Measurements from ENCODE around the gene SCUBE1.
"Not testable (repeated sequence)": the region's sequence is repeated elsewhere in the genome, so short reads cannot be mapped to it uniquely, and the experiment has no call there.

SCUBE1 gene

DNA sequence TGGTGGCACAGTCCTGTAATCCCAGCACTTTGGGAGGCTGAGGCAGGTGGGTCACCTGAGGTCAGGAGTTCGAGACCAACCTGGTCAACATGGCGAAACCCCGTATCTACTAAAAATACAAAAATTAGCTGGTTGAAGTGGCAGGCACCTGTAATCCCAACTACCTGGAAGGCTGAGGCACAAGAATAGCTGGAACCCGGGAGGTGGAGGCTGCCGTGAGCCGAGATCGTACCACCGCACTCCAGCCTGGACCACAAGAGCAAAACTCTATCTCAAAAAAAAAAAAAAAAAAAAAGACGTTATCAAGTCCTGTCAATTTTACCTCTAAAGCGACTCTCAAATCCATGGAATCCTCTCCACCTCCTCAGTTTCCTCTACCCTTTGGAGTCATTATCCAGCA is 12.5 kb upstream of the SCUBE1 start:
- DNase-seq = not testable (repeated sequence)

- no peak for DNase-seq
These were observed 8.8 kb upstream of the SCUBE1 start for GRCh38 chr22:43351966-43352345.

DNA sequence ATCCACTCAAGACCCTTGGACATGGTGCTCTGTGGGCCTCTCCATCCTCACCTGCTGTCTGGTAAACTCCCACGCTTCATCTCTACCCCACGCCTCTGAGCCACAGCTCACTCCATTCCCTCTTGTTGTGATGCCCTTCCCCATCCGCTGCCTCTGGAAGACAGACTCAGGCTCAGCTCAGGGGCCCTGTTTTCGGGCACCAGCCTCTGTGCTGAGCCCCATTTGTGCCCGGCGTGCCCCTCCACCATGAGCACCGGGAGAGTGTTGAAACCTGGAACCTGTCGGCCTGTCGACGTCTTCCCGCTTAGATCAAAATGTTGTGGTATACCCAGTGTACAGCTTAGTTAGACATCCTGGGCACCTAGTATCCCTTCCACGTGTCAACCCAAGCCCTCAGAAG is 6.5 kb upstream of the SCUBE1 start:
- DNase-seq = no peak

GRCh38 chr22:43346521-43346929 is 3.4 kb upstream of the SCUBE1 start:
- peak; percentile 76 for DNase-seq

DNA sequence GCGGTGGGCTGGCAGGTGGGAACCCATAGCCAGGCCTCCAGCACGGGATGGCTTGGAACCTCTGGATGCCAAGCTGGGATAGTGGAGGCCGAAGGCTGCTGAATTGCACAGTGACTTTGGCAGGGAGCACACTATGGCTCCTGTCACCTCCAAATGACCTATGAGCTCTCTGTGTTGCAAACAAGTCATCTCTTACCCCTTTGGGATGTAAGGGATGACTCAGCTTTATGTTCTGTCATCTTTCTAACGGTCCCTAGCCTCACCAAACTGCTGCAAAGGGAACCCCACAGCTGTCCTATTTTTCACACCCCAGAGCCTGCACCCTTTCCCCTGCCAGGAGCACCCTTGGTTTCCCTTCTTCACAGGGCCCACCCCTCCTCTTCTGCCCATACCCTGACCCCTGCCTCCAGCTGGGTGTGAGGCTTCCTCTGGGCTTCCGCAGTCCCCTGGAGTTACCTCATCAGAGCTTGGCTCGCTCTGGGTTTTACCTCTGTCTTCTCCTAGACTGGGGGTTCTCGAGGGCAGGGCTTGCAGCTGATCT is 2.7 kb upstream of the SCUBE1 start:
- DNase-seq = peak; percentile 73

DNA sequence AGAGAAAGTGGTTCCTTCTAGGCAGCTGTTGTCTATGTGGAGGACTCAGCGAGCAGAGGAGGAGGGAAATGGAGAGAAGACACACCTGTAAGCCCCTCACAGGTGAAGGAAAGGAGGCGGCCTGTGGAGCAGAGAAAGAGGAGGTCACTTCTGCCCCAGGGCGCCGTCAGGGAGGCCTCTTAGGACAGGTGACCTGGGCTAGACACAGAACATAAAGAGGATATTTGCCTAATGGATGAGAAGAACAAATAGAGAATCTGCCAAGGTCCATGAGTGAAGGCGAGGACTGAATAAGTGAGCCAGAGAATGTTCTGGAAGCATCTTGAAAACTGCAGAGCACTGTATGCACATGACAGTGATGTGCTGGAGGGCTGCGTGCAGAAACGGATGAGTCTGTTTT is 2.2 kb upstream of the SCUBE1 start:
- no peak for DNase-seq

DNA sequence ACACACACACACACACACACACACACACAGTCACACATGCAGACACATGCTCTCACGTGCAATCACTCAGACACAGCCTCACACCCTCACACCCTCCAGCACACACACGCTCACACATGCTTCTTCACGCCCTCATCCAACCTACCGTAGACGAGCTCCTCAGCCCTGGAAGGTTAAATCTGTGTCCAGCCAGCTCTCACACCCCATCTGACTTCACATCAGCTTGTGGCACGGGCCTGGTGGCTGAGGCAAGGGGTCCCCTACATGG is 1.3 kb upstream of the SCUBE1 start:
- DNase-seq = no peak

- DNase-seq = peak; percentile 33
These were observed 723 bp upstream of the SCUBE1 start for GRCh38 chr22:43343670-43344519.

DNA sequence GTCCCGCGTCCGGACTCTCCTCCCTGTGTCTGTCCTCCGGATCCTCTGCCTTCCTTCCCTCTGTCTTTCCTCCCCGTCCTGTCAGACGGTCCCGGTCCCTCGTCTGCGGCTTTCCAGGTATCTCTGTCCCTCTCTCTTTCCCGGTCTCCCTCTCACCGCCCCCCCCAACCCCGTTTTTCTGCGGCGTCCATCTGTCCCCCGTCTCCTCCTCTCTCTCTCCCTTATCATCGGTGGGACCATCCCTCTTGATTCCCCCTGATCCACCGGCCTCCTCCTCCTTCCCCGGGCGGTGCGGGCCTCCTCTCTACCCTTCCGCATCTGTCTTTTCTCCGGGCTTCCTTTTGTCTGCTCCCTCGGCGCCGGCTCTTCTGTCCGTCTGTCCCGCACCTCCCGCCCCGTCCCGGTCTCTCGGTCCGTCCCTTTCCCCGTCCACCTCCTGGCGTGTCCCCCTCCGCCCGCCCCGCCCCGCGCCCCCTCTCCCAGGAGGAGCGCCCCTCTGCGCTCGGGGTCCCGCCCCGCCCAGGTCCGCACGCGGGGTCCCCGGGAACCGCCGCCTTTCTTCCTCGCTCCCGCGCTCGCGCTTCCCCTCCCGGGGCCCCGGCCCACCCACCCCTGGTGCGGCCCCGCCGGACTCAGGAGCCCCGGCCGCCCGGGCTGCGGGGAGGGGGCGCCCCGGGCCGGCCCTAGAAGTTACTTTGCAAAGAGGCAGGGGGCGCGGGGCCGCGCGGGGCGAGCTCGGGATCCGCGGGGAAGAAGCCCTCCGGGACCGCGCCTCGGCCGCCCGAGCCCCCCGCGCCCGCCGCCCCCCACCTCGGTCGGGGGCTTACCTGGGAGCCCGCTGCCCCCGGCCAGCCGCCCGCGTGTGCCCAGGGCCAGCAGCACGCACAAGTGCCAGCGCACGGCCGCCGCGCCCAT is 568 bp downstream of the SCUBE1 start:
- DNase-seq = peak; percentile 23

DNA sequence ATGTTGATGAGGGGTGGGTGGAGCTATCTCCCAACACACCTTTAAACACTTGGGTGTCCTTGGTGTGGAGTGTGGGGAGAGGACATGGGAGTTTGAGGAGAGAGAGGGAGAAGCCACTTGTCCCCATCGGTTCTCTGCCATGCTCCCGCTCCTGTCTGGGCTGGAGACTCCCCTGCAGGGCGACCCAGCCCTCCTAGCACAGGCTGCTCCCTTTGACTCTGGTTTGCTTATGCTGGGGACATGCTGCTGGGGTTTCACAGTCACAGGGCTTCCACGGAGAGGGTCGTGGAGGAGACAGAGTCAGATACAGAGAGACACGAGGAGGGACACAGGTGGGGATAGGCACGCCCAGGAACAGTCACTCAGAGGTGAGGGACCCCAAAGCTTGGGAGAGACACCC is 1.6 kb downstream of the SCUBE1 start:
- DNase-seq = no peak

GRCh38 chr22:43338766-43339345 is 4.3 kb downstream of the SCUBE1 start:
- DNase-seq = no peak

DNA sequence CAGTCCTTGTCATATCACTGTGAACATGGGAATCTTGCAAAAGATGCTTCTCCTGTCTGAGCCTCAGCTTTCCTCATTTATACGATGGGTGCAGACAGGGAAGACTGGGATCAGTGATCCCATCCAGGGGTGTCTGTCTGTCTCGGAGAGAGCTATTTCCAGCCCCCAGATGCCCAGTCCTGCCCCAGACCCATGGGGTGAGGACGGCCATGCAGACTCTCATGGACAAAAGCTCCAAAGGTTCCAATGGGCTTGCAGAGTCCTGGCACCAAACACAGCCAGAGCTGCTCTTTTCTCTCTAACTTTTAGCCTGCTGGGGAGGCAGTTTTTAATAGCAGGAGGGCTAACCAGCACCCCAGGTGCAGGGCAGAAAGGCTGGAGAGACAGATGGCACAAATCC is 5.2 kb downstream of the SCUBE1 start:
- no peak for DNase-seq

DNA sequence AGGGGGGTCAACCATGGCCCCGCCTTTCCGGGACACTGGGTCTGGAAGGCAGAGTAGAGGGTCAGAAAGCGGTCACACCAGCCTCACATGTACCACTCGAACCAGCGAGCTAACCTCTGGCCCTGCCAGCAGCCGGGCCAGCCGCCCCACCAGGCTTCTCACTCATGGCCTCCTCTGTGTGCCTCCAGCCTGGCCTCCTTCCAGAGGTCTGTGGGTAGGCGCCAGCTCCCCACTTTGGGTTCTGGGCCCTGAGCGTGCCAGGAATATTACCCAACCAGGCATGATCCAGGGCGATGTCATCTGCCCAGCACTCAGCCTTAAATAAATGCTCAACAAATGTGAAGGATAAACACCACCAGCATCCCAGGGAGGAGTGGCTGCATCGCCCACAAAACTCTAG is 5.8 kb downstream of the SCUBE1 start:
- DNase-seq = no peak

DNA sequence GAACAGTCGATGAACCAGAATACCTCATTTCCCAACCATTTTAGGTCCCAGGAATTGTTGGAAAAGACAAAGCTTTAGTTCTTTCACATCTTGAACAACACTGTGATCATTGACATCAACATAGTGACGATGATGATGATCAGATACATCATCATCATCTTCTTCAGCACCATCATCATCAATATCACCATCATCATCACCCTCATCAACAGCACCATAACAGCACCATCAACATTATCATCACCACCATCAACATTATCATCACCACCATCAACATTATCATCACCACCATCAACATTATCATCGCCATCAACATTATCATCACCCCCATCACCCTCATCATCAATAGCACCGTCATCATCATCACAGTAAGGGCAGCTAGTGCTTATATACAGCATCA is 8.8 kb downstream of the SCUBE1 start:
- no peak for DNase-seq

GRCh38 chr22:43333978-43334377 is 9.2 kb downstream of the SCUBE1 start:
- DNase-seq = no peak

GRCh38 chr22:43333156-43333555 is 10.0 kb downstream of the SCUBE1 start:
- DNase-seq = no peak

DNA sequence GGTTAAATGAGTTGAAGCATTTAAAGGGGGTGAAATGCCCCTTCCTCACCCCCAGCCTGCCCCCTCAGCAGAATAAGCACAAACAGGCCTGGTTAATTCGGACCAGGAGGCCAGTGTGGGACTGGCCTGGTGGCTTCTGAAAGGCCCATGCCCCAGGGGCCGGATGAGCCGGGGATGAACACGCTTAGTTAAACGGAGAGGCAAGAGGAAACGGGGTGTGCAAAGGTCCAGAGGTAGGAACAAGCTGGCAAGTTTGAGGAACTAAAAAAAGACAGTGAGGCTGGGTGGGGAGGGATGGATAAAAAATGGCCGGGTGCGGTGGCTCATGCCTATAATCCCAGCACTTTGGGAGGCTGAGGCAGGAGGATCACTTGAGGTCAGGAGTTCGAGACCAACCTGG is 11.5 kb downstream of the SCUBE1 start:
- no peak for DNase-seq

DNA sequence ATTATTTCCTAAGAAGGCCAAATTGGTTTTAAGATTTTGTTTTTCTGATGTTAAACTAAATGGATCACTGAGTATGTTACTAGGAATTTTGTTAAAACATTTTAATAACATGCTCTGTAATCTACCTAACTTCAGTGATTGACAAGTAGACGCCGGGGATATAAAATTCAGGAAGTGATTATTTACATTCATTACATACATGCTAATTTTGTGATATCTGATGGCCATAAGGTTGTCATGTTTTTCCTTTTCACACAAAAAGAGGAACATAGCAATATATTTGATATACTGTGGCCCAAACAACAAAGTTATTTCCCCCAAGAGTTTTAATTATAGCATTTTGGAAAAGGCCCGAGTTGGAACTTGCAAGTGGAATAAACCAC is 12.1 kb downstream of the SCUBE1 start:
- peak; percentile 39 for DNase-seq

- no peak for DNase-seq
These were observed 12.7 kb downstream of the SCUBE1 start for GRCh38 chr22:43330178-43331068.

DNA sequence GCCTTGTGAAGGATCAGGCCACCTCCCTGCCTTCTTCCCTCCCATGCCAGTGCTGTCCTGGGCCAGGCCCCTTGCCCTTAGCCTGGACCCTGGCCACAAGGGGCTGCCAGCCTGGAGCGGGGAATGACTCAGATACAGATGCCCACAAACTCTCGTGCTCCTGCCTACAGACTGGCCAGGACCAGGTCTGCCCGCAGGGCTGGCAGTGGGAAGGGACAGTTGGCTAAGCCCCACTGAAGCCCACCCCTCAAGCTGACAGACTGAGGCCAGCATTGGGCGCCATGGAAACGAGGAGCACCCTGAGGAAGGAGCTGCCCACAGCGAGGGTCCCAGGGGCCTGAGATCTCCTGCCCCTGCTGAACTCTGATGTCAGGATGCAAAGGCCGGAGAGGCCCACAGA is 14.1 kb downstream of the SCUBE1 start:
- no peak for DNase-seq

GRCh38 chr22:43327157-43327438 is 16.1 kb downstream of the SCUBE1 start:
- DNase-seq = no peak

DNA sequence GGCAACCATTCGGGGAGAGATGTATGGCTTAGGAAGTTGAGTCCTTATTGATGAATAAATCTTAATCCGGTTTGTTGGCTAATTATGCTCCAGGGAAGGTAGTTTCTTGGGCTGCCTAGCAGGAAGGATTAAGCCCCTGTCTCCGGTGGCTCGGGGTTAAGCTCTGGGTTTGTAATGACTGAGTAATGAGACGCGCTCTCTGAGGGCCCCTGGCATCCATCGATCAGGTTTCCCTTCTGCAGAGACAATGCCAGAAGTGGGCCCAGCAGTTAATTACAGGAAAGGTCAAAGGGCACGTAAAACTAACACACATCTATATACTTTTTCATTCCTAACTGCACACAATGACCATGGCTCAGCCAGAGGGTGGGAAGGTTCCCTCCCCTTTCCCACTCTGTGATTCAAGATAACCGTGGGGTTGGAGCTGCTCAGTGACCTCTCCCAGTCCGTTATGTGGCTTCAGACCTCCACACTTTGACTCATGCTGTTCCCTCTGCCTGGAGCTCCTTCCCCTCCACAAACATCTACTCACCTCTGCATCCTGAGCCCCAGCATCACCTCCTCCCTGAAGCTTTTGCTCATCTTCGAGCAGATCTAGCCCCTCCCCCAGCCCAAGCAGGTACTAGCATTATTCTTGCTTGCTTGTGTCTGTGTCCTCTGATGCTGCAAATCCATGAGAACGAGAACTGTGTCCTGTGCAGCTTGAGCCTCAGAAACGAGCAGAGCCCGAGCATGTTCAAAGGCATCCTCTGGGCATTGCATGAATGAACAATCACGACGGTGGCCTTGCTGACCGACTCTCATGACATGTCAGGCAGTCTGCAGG is 16.6 kb downstream of the SCUBE1 start:
- no peak for DNase-seq

Measured in hematopoietic multipotent progenitor cell treated with erythropoietin and hydrocortisone succinate and interleukin-3 and kit ligand, for 4 days (in vitro differentiated cells).